RWPE2 (cell line): ENCODE measurements around the gene MOB2.
"Not testable (repeated sequence)": the region's sequence is repeated elsewhere in the genome, so short reads cannot be mapped to it uniquely, and the experiment has no call there.

ENCODE experiments used
- ATAC-seq: fragments of 200-7000 bp; cut with Tn5 transposase; 3 replicates; pipeline ENCODE4 v1.9.1; 2021; ENCODE audit warnings: low read depth
- DNase-seq: peaks from one replicate; pipeline ENCODE4 v3.0.0-alpha.2; 2020; ENCODE audit warnings: low spot score
- H3K27ac ChIP-seq: fragments of 450-650 bp; 2 replicates; pipeline ENCODE4 v1.5.1; 2017; ENCODE audit warnings: mild to moderate bottlenecking; ENCODE audit not compliant: poor library complexity, severe bottlenecking
- H3K27me3 ChIP-seq: fragments of 250-450 bp; sonication (Bioruptor Pico); 2 replicates; pipeline ENCODE4 v1.5.1; 2021; ENCODE audit warnings: mild to moderate bottlenecking, moderate library complexity; ENCODE audit not compliant: insufficient read depth, poor library complexity, severe bottlenecking
- H3K36me3 ChIP-seq: fragments of 250-450 bp; sonication (Bioruptor Pico); 2 replicates; pipeline ENCODE4 v1.5.1; 2020; ENCODE audit warnings: low read depth, mild to moderate bottlenecking, moderate library complexity
- H3K4me1 ChIP-seq: fragments of 250-450 bp; sonication (Bioruptor Pico); 2 replicates; pipeline ENCODE4 v1.5.1; 2021; ENCODE audit warnings: mild to moderate bottlenecking, moderate library complexity; ENCODE audit not compliant: insufficient read depth, poor library complexity, severe bottlenecking
- H3K4me3 ChIP-seq: fragments of 250-450 bp; sonication (Bioruptor Pico); 2 replicates; pipeline ENCODE4 v1.5.1; 2021; ENCODE audit warnings: mild to moderate bottlenecking, moderate library complexity; ENCODE audit not compliant: severe bottlenecking
- H3K9me3 ChIP-seq: fragments of 250-450 bp; sonication (Bioruptor Pico); 2 replicates; pipeline ENCODE4 v1.5.1; 2021; ENCODE audit warnings: mild to moderate bottlenecking, moderate library complexity; ENCODE audit not compliant: severe bottlenecking
- CTCF ChIP-seq: fragments of 450-650 bp; IDR thresholded peaks from one replicate; pipeline ENCODE4 v1.5.1; 2017; ENCODE audit warnings: mild to moderate bottlenecking, moderate library complexity; ENCODE audit not compliant: poor library complexity, severe bottlenecking

MOB2 gene

GRCh38 chr11:1511937-1512496 is 25.4 kb upstream of the MOB2 start:
- Histone ChIP-seq H3K36me3 (no peaks in the 10 kb centered on the region), H3K4me3 (no peak overlapping the region), H3K27me3 (no peaks in the 10 kb centered on the region), H3K9me3 (no peaks in the 10 kb centered on the region), H3K27ac (no peak overlapping the region), H3K4me1 (no peaks in the 10 kb centered on the region)
- no peak for TF ChIP-seq CTCF
- ATAC-seq (no peak), DNase-seq (peak; percentile 21)

- no peak for ATAC-seq
- H3K4me3 ChIP-seq: no peak overlapping the region
Observed at GRCh38 chr11:1510928-1511327, 24.3 kb upstream of the MOB2 start.

GRCh38 chr11:1510351-1510750 is 23.8 kb upstream of the MOB2 start:
- not testable (repeated sequence) for ATAC-seq, H3K36me3 ChIP-seq, H3K4me1 ChIP-seq, H3K27me3 ChIP-seq, DNase-seq, H3K9me3 ChIP-seq, H3K4me3 ChIP-seq, H3K27ac ChIP-seq

More at GRCh38 chr11:1510928-1511327, 24.3 kb upstream of the MOB2 start:
- Histone ChIP-seq H3K27ac (no peak overlapping the region), H3K9me3 (no peaks in the 10 kb centered on the region), H3K27me3 (no peaks in the 10 kb centered on the region), H3K36me3 (no peaks in the 10 kb centered on the region), H3K4me1 (no peaks in the 10 kb centered on the region)
- TF ChIP-seq CTCF: no peak
- peak; percentile 18 for DNase-seq

- H3K9me3 ChIP-seq: no peaks in the 10 kb centered on the region
- H3K27ac ChIP-seq: no peak overlapping the region
- no peaks in the 10 kb centered on the region for H3K27me3 ChIP-seq
- H3K4me3 ChIP-seq: no peak overlapping the region
- ATAC-seq (no peak), DNase-seq (peak; percentile 29)
- TF ChIP-seq CTCF: no peak
- H3K4me1 ChIP-seq: no peaks in the 10 kb centered on the region
- no peaks in the 10 kb centered on the region for H3K36me3 ChIP-seq
Observed at GRCh38 chr11:1509626-1510255, 23.2 kb upstream of the MOB2 start.

GRCh38 chr11:1508986-1509385 is 22.4 kb upstream of the MOB2 start:
- Histone ChIP-seq H3K27ac (no peak overlapping the region), H3K27me3 (no peaks in the 10 kb centered on the region), H3K36me3 (no peaks in the 10 kb centered on the region), H3K4me3 (no peak overlapping the region), H3K9me3 (no peaks in the 10 kb centered on the region), H3K4me1 (no peaks in the 10 kb centered on the region)
- peak; percentile 41 for DNase-seq
- TF ChIP-seq CTCF: no peak
- no peak for ATAC-seq
